GM12891 (cell line): ENCODE measurements around the gene EXD3.
"Not testable (repeated sequence)": the region's sequence is repeated elsewhere in the genome, so short reads cannot be mapped to it uniquely, and the experiment has no call there.

ENCODE experiments used
- DNase-seq: peaks from one replicate; pipeline ENCODE4 v3.0.0; 2011; ENCODE audit warnings: low spot score; ENCODE audit not compliant: insufficient read length
- FAIRE-seq: peaks from 2 replicates; lab custom pipeline; 2011; peaks lifted over from hg19 to GRCh38; lab: Jason Lieb, UNC
- PAX5 ChIP-seq: IDR thresholded peaks from 2 replicates; pipeline ENCODE4 v1.6.1; 2011; ENCODE audit warnings: low read length, moderate library complexity, mild to moderate bottlenecking; ENCODE audit not compliant: insufficient read depth, severe bottlenecking
- POLR2A ChIP-seq: IDR thresholded peaks from 2 replicates; pipeline ENCODE4 v1.6.1; 2011; ENCODE audit warnings: low read depth, low read length, control low read depth
- POLR2AphosphoS5 ChIP-seq: IDR thresholded peaks from 2 replicates; pipeline ENCODE4 v1.6.1; 2011; ENCODE audit warnings: low read depth, low read length, control low read depth
- POU2F2 ChIP-seq: IDR thresholded peaks from 2 replicates; pipeline ENCODE4 v1.6.1; 2011; ENCODE audit warnings: low read depth, mild to moderate bottlenecking, control low read depth, low read length, moderate library complexity
- SPI1 ChIP-seq: IDR thresholded peaks from 2 replicates; pipeline ENCODE4 v1.6.1; 2011; ENCODE audit warnings: low read depth, low read length, control low read depth
- TAF1 ChIP-seq: IDR thresholded peaks from 2 replicates; pipeline ENCODE4 v1.6.1; 2011; ENCODE audit warnings: low read depth, low read length, control low read depth

The EXD3 gene

GRCh38 chr9:137385061-137385655 lies 37.8 kb downstream of the EXD3 start:
- DNase-seq, result no peak
- TF ChIP-seq SPI1 (no peak), POLR2AphosphoS5 (no peak), POLR2A (no peak), PAX5 (no peak), POU2F2 (no peak), TAF1 (no peak)
- FAIRE-seq, result no peak

DNA sequence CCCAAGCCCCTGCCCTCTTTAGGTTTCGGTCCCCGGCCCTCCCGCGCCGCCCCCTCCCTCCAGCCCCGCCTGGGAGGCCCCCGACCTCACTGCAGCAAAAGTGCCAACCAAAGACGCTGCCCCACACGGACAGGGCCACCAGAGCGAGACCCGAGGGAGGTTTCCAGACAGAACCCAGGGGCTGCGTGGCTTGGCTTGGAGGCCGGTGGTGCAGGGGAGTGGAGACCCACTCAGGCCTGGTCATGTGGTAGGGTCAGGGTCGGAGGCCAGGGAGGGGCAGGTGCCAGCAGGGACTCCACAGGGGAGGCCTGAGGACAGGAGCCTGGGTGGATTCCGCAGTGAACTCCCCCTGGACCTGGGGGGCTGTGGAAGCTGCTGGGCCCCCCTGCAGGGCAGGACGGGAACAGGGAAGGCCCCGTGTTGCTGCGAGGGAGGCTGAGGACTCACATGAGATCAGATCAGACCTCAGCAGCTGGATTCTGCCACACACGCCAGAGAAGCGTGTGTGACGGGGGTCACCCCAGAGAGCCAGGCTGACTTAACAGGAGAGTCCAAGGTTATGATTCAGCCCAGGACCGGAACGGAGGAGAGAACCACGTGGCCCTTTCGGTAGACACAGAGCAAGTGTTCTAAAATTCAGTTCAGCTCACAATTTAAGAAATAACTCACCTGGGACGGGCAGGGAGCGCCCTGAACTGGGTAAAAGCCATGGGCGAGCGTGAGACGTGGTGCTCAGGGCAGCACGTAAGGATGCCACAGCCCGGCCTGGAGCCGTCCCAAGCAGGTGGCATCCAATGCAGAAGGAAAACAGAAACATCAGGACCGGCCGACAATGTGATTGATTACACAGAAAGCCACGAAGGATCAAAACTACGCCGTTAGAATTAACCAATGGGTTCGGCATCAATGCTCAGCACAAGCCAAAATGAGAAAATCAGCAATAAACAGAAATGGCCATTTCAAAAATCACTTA lies 38.9 kb downstream of the EXD3 start:
- DNase-seq, result no peak
- FAIRE-seq, result no peak
- TF ChIP-seq POLR2AphosphoS5 (no peak), POLR2A (no peak), TAF1 (no peak), SPI1 (no peak), POU2F2 (no peak), PAX5 (no peak)

GRCh38 chr9:137383081-137383783 lies 39.7 kb downstream of the EXD3 start:
- TF ChIP-seq POLR2A, result no peak
- TF ChIP-seq TAF1, result no peak
- no peak for TF ChIP-seq PAX5
- TF ChIP-seq POLR2AphosphoS5, result no peak
- no peak for TF ChIP-seq SPI1
- no peak for TF ChIP-seq POU2F2
- DNase-seq, result no peak
- no peak for FAIRE-seq

- DNase-seq (no peak), FAIRE-seq (no peak)
- TF ChIP-seq TAF1, result no peak
- no peak for TF ChIP-seq POLR2AphosphoS5
- no peak for TF ChIP-seq POLR2A
- TF ChIP-seq PAX5, result no peak
- TF ChIP-seq POU2F2, result no peak
Measured at GRCh38 chr9:137382444-137383080, 40.4 kb downstream of the EXD3 start.

DNA sequence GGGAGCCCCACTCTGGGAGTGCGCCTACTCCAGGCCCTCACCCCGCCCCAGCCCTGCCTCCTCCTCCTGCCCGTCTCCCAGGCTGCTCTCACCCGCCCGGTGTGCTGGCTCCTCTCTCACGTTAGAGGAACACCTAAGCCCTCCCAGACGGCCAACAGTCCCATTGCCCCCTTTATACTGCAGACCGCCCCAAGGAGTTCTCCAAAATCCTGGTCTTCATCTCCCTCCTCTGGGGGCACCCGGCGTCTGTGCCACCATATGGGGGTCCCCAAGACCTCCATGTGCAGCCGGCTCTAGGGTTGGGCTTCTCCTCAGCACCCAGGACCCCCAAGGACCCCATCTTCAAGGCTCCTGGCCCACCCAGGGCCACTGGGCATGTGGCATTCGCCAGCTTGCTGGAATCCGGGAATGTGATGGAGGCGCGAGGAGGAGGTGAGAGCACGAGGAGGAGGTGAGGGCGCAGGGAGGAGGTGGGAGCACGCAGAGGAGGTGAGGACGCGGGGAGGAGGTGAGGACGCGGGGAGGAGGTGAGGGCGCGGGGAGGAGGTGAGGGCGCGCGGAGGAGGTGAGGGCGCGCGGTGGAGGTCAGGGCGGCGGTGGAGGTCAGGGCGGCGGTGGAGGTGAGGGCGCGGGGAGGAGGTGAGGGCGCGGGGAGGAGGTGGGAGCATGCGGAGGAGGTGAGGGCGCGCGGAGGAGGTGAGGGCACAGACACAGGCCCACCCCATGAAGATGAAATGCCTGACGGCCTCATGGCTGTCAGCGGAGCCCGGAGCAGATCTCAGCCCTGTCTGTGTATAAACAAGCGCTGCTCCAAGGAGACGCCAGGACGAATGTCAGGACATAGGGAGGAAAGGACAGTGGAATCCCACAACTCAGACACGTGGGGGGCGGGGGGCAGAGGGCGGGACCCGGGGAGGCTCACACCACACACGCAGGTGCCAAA lies 41.2 kb downstream of the EXD3 start:
- no peak for TF ChIP-seq POLR2A
- no peak for TF ChIP-seq TAF1
- no peak for FAIRE-seq
- no peak for DNase-seq

GRCh38 chr9:137380606-137381005 lies 42.4 kb downstream of the EXD3 start:
- DNase-seq, result no peak
- TF ChIP-seq POLR2A, result no peak
- no peak for TF ChIP-seq SPI1
- no peak for TF ChIP-seq PAX5
- no peak for TF ChIP-seq TAF1
- no peak for TF ChIP-seq POU2F2
- no peak for TF ChIP-seq POLR2AphosphoS5
- no peak for FAIRE-seq

DNA sequence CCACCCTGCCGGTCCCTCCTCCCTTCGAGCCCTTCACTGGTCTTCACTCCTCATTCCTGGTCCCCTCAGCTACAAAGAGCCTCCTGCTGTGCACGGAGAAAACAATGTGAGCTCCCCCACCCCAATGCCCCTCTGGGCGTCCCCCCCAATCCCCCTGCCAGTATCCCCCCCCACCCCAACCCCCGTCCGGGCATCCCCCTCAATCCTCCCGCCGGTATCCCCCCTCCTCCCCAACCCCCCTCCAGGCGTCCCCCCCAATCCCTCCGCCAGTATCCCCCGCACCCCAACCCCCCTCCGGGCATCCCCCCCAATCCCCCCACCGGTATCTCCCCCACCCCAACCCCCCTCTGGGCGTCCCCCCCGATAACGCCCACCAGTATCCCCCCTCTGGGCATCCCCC lies 42.8 kb downstream of the EXD3 start:
- FAIRE-seq (no peak), DNase-seq (no peak)
- no peak for TF ChIP-seq POU2F2
- no peak for TF ChIP-seq SPI1
- no peak for TF ChIP-seq POLR2AphosphoS5
- no peak for TF ChIP-seq TAF1
- no peak for TF ChIP-seq PAX5
- TF ChIP-seq POLR2A, result no peak

- no peak for FAIRE-seq
- TF ChIP-seq PAX5 (no peak), POU2F2 (no peak), POLR2A (no peak), TAF1 (no peak), SPI1 (no peak), POLR2AphosphoS5 (no peak)
- no peak for DNase-seq
Measured at GRCh38 chr9:137379761-137380161, 43.2 kb downstream of the EXD3 start.

DNA sequence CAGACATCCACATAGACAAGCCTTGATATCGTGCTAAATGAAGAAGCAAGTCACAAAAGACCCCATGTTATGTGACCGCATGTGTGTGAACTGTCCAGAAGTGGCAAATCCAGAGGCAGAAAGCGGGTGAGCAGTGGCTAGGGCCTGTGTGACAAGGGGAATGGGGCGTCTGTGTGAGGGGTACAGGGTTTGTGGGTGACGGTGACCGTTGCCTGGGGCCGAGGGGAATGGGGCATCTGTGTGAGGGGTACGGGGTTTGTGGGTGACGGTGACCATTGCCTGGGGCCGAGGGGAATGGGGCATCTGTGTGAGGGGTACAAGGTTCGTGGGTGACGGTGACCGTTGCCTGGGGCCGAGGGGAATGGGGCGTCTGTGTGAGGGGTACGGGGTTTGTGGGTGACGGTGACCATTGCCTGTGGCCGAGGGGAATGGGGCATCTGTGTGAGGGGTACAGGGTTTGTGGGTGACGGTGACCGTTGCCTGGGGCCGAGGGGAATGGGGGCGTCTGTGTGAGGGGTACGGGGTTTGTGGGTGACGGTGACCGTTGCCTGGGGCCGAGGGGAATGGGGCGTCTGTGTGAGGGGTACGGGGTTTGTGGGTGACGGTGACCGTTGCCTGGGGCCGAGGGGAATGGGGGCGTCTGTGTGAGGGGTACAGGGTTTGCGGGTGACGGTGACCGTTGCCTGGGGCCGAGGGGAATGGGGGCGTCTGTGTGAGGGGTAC lies 44.1 kb downstream of the EXD3 start:
- peak; percentile 35 for FAIRE-seq
- not testable (repeated sequence) for DNase-seq
